Astrocyte (in vitro differentiated cells and primary cell): ENCODE results near the gene KRT33A.

Source experiments
- EZH2 ChIP-seq: IDR thresholded peaks from 2 replicates; pipeline ENCODE4 v1.6.1; 2012; ENCODE audit warnings: mild to moderate bottlenecking, low read length, inconsistent platforms; ENCODE audit not compliant: insufficient read depth
- TF ChIP-seq, protein P1 (sequence below): IDR thresholded peaks from 2 replicates; pipeline ENCODE4 v1.5.1; 2011; ENCODE audit warnings: low read depth, mild to moderate bottlenecking, inconsistent platforms, low read length, moderate library complexity; ENCODE audit not compliant: insufficient read depth

- TF ChIP-seq, protein P1, sequence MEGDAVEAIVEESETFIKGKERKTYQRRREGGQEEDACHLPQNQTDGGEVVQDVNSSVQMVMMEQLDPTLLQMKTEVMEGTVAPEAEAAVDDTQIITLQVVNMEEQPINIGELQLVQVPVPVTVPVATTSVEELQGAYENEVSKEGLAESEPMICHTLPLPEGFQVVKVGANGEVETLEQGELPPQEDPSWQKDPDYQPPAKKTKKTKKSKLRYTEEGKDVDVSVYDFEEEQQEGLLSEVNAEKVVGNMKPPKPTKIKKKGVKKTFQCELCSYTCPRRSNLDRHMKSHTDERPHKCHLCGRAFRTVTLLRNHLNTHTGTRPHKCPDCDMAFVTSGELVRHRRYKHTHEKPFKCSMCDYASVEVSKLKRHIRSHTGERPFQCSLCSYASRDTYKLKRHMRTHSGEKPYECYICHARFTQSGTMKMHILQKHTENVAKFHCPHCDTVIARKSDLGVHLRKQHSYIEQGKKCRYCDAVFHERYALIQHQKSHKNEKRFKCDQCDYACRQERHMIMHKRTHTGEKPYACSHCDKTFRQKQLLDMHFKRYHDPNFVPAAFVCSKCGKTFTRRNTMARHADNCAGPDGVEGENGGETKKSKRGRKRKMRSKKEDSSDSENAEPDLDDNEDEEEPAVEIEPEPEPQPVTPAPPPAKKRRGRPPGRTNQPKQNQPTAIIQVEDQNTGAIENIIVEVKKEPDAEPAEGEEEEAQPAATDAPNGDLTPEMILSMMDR = no peak
- no peak for TF ChIP-seq EZH2
Observed at GRCh38 chr17:41382394-41382793, 31.8 kb upstream of the KRT33A start.
